COLO668 (cell line): ENCODE measurements around the gene GNPTAB.

Experiments used
- DNase-seq: peaks from one replicate; lab custom pipeline; 2025; ENCODE audit not compliant: unreplicated experiment; lab: John Stamatoyannopoulos, UW

Gene GNPTAB

DNA sequence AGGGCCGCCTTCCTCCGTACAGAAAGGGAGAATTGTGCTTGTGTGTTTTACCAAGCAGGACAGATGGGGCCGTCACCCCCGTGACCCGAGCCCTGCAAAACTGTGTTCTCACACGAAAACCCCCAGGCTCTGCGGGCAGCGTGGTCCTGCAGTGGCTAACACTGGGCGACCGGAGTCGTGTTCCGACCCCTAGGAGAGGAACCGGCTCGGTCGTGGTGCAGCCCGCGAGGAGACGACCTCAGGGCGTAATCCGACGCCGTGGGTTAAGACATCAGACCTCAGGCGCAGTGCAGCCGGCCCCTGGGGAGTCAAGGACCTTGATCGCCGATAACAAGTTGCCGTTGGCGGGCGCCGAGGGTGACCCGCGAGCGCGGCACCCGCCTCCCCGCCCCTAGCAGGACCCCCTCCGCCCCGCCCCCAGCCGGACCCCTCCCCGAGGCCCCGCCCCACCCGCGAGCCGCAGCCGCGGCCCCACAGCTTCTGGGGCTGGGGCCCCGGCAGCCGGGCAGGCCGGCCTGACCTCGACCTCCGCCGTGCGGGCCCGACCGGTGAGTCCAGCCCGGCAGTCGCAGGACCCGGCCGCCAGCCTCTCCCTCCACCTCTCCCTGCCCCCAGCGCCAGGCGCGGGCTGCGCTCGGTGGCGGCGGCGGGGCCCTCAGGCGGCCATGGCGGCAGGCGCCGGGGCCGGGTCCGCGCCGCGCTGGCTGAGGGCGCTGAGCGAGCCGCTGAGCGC, 133.4 kb downstream of the GNPTAB start, which contains the start of gene CHPT1:
TSS of gene CHPT1 (plus strand) at position 444 of the 733 bp plus-strand sequence. CDS start at position 666, 222 bp downstream.
- DNase-seq: peak; percentile 90

DNA sequence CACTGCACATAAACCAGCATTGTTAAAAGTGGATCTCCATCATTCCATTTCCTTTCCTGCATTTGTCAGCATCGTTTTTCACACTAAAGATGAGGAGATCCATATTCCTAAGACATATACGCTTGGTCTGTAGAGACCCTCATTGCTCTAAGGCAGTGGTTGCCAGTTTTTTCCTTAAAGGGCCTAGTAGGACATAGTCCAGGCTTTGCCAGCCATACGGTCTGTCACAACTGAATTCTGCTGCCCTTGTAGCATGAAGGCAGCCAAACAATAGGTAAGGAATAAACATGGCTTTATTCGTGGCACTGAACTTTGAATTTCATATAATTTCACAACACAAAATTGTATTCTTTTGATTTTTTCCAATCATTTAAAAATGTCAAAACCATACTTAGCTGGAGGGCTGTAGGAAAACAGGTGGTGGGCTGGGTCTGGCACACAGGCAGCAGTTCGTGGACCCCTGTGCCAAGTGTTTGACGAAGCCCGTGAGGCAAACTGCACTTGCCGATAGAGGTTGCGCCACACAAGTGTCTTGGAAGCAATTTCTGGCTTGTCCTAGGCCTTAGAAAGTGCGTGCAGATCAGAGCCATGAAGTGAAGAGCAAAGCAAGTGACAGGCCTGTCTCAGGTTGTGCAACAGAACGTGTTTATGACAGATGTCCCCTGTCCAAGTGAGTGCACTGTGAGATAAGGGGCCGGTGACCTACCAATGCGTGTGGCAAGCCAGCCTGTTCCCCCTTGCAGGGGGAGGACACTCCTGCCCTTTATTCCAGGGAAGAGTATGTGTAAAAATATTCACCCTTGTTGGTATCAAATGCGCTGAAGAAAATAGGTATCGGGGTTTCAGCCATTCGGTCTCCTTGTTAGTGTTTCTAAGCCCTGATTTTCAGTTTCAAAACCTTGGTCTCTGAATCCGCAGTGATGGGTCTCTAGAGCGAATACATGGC, 134.2 kb downstream of the GNPTAB start:
- no peak for DNase-seq

DNA sequence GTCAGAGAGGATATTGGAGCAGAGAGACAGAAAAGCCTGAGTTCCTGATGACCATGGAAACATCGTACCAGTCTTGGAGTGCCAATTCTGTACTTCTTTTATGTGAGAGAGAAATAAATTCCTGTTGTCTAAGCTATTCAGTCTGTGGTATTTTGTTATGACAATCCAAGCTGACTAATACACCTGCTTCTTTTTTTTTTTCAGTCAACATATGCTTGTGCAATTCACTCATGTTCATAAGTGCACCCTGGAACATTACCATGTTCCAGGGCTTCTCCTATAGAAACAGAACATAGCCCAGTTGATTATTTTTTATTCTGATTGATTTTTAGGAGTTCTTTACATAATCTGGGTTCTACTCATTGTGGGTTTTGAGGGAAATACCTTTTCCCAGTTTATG, 135.1 kb downstream of the GNPTAB start:
- no peak for DNase-seq
